Astrocyte of the spinal cord (primary cell): ENCODE data around the gene JMJD8.

Experiments
- DNase-seq: peaks from one replicate; pipeline ENCODE4 v3.0.0; 2011; ENCODE audit warnings: low read depth, low spot score
- H3K4me3 ChIP-seq: 2 replicates; pipeline ENCODE4 v1.5.1; 2011; ENCODE audit warnings: low read depth, mild to moderate bottlenecking, low read length, moderate library complexity
- CTCF ChIP-seq: IDR thresholded peaks from 2 replicates; pipeline ENCODE4 v1.5.1; 2012; ENCODE audit warnings: low read depth, mild to moderate bottlenecking, low read length, inconsistent platforms
- in situ Hi-C: cut with HindIII; loops from 2 replicates; pipeline ENCODE4 v1.10.0; 2017; ENCODE audit warnings: low sequenced_read_pairs

Gene JMJD8

GRCh38 chr16:686459-687260 lies 2.5 kb upstream of the JMJD8 start:
- in situ Hi-C loops: no loop called here

GRCh38 chr16:685967-686366 lies 1.8 kb upstream of the JMJD8 start:
- no peak overlapping the region for H3K4me3 ChIP-seq
- peak; percentile 57 for TF ChIP-seq CTCF
- in situ Hi-C loops: no loop called here
- peak; percentile 36 for DNase-seq

More at GRCh38 chr16:686459-687260, 2.5 kb upstream of the JMJD8 start:
- no peak overlapping the region for H3K4me3 ChIP-seq
- DNase-seq: no peak
- no peak for TF ChIP-seq CTCF

- H3K4me3 ChIP-seq: no peak overlapping the region
- TF ChIP-seq CTCF: no peak
- in situ Hi-C loops: no loop called here
- DNase-seq: no peak
Measured at GRCh38 chr16:684961-685696, 995 bp upstream of the JMJD8 start.

GRCh38 chr16:683396-684070 lies 601 bp downstream of the JMJD8 start:
- peak overlapping the region; percentile 48 for H3K4me3 ChIP-seq
- TF ChIP-seq CTCF: no peak
- in situ Hi-C loops: no loop called here
- DNase-seq: no peak

GRCh38 chr16:682493-683395 lies 1.4 kb downstream of the JMJD8 start:
- DNase-seq: no peak
- TF ChIP-seq CTCF: no peak
- in situ Hi-C loops: no loop called here
- H3K4me3 ChIP-seq: peak overlapping the region; percentile 48
